ENCODE measurements around the gene PRG3. TPM values are rescaled to one million over a fixed set of nuclear protein-coding genes. Genes with fewer than 3 reads are reported as not detected.

Gene PRG3
- polyA plus RNA-seq, 3 donors: not detected

DNA sequence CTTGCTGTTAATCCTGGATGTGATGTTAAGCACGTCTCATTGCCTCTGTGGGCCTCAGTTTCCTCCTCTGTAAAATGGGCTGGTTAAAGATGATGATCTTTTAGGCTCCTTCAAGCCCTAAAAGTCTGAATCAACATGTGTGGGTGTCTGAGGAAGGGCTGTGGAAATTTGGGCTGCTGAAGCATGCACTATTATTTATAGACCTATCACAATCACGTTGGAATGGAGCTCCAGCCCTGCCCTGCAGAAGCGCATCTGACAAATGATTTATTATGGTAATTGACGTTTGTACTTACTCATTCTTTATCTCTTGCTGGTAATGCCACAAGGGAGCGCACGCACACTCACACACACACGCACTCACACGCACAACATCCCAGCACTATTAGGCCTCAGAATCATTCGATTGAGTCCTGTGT lies 22.4 kb downstream of the PRG3 start:
- H3K79me2 ChIP-seq (ENCODE audit: insufficient read depth, low read length): no peaks in the 10 kb centered on the region
- H4K20me1 ChIP-seq (ENCODE audit: insufficient read depth, low read length): no peaks in the 10 kb centered on the region
- H3K27ac ChIP-seq (ENCODE audit: low read depth in 1 of 2, low read length in 2 of 2): no peak overlapping the region
- Mint-ChIP-seq H3K4me3 (no peak overlapping the region), H3K27ac (no peak overlapping the region), H3K4me1 (peaks cover 25% of the 10 kb centered on the region), H3K9me3 (peaks cover 0 to 5% (median 0%) of the 10 kb centered on the region in 7 donors), H3K27me3 (ENCODE audit: low read depth in 3 of 3) (peaks cover 0 to 2% (median 2%) of the 10 kb centered on the region in 3 donors), H3K36me3 (no peaks in the 10 kb centered on the region)
- TF ChIP-seq, protein P1, sequence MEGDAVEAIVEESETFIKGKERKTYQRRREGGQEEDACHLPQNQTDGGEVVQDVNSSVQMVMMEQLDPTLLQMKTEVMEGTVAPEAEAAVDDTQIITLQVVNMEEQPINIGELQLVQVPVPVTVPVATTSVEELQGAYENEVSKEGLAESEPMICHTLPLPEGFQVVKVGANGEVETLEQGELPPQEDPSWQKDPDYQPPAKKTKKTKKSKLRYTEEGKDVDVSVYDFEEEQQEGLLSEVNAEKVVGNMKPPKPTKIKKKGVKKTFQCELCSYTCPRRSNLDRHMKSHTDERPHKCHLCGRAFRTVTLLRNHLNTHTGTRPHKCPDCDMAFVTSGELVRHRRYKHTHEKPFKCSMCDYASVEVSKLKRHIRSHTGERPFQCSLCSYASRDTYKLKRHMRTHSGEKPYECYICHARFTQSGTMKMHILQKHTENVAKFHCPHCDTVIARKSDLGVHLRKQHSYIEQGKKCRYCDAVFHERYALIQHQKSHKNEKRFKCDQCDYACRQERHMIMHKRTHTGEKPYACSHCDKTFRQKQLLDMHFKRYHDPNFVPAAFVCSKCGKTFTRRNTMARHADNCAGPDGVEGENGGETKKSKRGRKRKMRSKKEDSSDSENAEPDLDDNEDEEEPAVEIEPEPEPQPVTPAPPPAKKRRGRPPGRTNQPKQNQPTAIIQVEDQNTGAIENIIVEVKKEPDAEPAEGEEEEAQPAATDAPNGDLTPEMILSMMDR (IDR thresholded peaks at IDR 0.05): no peak
- no peak for DNase-seq
- H3K9me3 ChIP-seq (replicated peaks in 1 of 2; ENCODE audit: control insufficient read depth in 1 of 2, insufficient read depth in 1 of 2, low read length in 2 of 2): no peaks in the 10 kb centered on the region
- H3K4me2 ChIP-seq (replicated peaks; ENCODE audit: extremely low read depth, low read length, poor library complexity, severe bottlenecking): no peak overlapping the region
- no peaks in the 10 kb centered on the region for H3K36me3 ChIP-seq (replicated peaks in 1 of 2; ENCODE audit: control insufficient read depth in 1 of 2, insufficient read depth in 2 of 2, low read length in 2 of 2)
- 100% methylated on average over 1 of the region's 9 CpGs for WGBS (ENCODE audit: insufficient coverage)
- peaks cover 26 to 27% of the 10 kb centered on the region in 2 donors for H3K4me1 ChIP-seq (ENCODE audit: control insufficient read depth in 1 of 2, insufficient read depth in 2 of 2, low read length in 2 of 2)
- no peak overlapping the region for H3K4me3 ChIP-seq (replicated peaks in 1 of 3; ENCODE audit: low read depth in 2 of 3, low read length in 3 of 3)
- no peak overlapping the region for H3K9ac ChIP-seq (ENCODE audit: insufficient read depth, low read length, poor library complexity, severe bottlenecking)
- no peak overlapping the region for H2AFZ ChIP-seq (ENCODE audit: insufficient read depth, low read depth, low read length, poor library complexity, severe bottlenecking)
- intact Hi-C loops (cut with micrococcal nuclease): loop anchor here in 1 of 2 donors (10.0 kb wide), 1 partner anchor 286 kb away; the partner anchor contains the start of gene YPEL4
- H3K27me3 ChIP-seq (ENCODE audit: control insufficient read depth in 2 of 2, insufficient read depth in 2 of 2, low read length in 2 of 2): no peaks in the 10 kb centered on the region

DNA sequence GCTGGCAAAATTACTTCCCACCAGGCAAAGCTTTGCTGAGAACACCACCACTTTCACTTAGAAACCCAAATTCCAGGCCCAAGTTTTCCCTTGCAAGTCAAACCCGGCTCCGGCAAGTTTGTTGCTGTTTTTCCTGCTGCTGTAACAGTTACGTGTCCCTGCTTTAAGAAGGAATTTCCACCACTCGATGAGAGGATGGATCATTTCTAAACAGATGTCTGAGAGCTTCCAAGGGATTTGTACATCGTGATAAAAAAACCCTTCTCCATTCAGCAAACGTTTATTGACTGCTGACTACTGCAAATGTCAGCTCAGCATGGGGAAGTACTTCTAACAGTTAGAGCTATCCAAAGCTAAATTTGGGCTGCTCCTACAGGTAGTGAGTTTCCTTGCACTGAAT lies 23.1 kb downstream of the PRG3 start:
- TF ChIP-seq, protein P1 (IDR thresholded peaks at IDR 0.05): no peak
- Mint-ChIP-seq H3K27me3 (ENCODE audit: low read depth in 3 of 3) (peaks cover 0 to 2% (median 0%) of the 10 kb centered on the region in 3 donors), H3K4me1 (peaks cover 25% of the 10 kb centered on the region), H3K36me3 (no peaks in the 10 kb centered on the region), H3K9me3 (no peaks in the 10 kb centered on the region), H3K27ac (no peak overlapping the region), H3K4me3 (no peak overlapping the region)
- no peak overlapping the region for H3K27ac ChIP-seq (ENCODE audit: low read depth in 1 of 2, low read length in 2 of 2)
- no peaks in the 10 kb centered on the region for H3K9me3 ChIP-seq (replicated peaks in 1 of 2; ENCODE audit: control insufficient read depth in 1 of 2, insufficient read depth in 1 of 2, low read length in 2 of 2)
- no peak overlapping the region for H3K9ac ChIP-seq (ENCODE audit: insufficient read depth, low read length, poor library complexity, severe bottlenecking)
- no peak for DNase-seq
- no peak overlapping the region for H3K4me2 ChIP-seq (replicated peaks; ENCODE audit: extremely low read depth, low read length, poor library complexity, severe bottlenecking)
- 73% methylated on average over 2 of the region's 6 CpGs for WGBS (ENCODE audit: insufficient coverage)
- H2AFZ ChIP-seq (ENCODE audit: insufficient read depth, low read depth, low read length, poor library complexity, severe bottlenecking): no peak overlapping the region
- H3K79me2 ChIP-seq (ENCODE audit: insufficient read depth, low read length): no peaks in the 10 kb centered on the region
- intact Hi-C loops (cut with micrococcal nuclease): loop anchor here in 1 of 2 donors (10.0 kb wide), 1 partner anchor 287 kb away; the partner anchor contains the start of gene YPEL4
- H3K36me3 ChIP-seq (replicated peaks in 1 of 2; ENCODE audit: control insufficient read depth in 1 of 2, insufficient read depth in 2 of 2, low read length in 2 of 2): no peaks in the 10 kb centered on the region
- no peaks in the 10 kb centered on the region for H4K20me1 ChIP-seq (ENCODE audit: insufficient read depth, low read length)
- H3K4me3 ChIP-seq (replicated peaks in 1 of 3; ENCODE audit: low read depth in 2 of 3, low read length in 3 of 3): no peak overlapping the region
- H3K4me1 ChIP-seq (ENCODE audit: control insufficient read depth in 1 of 2, insufficient read depth in 2 of 2, low read length in 2 of 2): peaks cover 26 to 29% of the 10 kb centered on the region in 2 donors
- no peaks in the 10 kb centered on the region for H3K27me3 ChIP-seq (ENCODE audit: control insufficient read depth in 2 of 2, insufficient read depth in 2 of 2, low read length in 2 of 2)

Measured in CD14-positive monocyte (primary cell).